ENCODE results near the gene CTNND2.

Gene CTNND2

GRCh38 chr5:11157132-11157531, 747.1 kb downstream of the CTNND2 start:
- Histone ChIP-seq H3K9me2 (replicated peaks; ENCODE audit: control insufficient read depth, low read length) (no peaks in the 10 kb centered on the region), H3K27ac (ENCODE audit: low read depth, low read length) (no peak overlapping the region), H3K4me3 (ENCODE audit: low read length) (no peak overlapping the region), H3K4me1 (ENCODE audit: control insufficient read depth, low read length) (no peaks in the 10 kb centered on the region), H3K27me3 (ENCODE audit: control insufficient read depth, low read length) (no peaks in the 10 kb centered on the region), H3K79me2 (ENCODE audit: control insufficient read depth, low read length) (no peaks in the 10 kb centered on the region), H3K36me3 (ENCODE audit: control insufficient read depth, low read length) (no peaks in the 10 kb centered on the region), H3K4me2 (ENCODE audit: low read length) (no peak overlapping the region), H3K9me3 (ENCODE audit: control insufficient read depth, insufficient read depth, low read length) (no peaks in the 10 kb centered on the region), H3F3A (ENCODE audit: control insufficient read depth, insufficient read depth) (no peaks in the 10 kb centered on the region), H4K20me1 (ENCODE audit: control insufficient read depth, insufficient read depth, low read depth, low read length) (no peaks in the 10 kb centered on the region)
- TF ChIP-seq CTCF (IDR thresholded peaks at IDR 0.05; ENCODE audit: low read depth, low read length, poor library complexity, severe bottlenecking) (no peak), EZH2phosphoT487 (IDR thresholded peaks at IDR 0.05; ENCODE audit: borderline replicate concordance, low read length) (no peak)

- Histone ChIP-seq H3K4me3 (ENCODE audit: low read length) (no peak overlapping the region), H3K9me2 (replicated peaks; ENCODE audit: control insufficient read depth, low read length) (no peaks in the 10 kb centered on the region), H3F3A (ENCODE audit: control insufficient read depth, insufficient read depth) (no peaks in the 10 kb centered on the region), H3K27me3 (ENCODE audit: control insufficient read depth, low read length) (no peaks in the 10 kb centered on the region), H4K20me1 (ENCODE audit: control insufficient read depth, insufficient read depth, low read depth, low read length) (no peaks in the 10 kb centered on the region), H3K27ac (ENCODE audit: low read depth, low read length) (no peak overlapping the region), H3K9me3 (ENCODE audit: control insufficient read depth, insufficient read depth, low read length) (no peaks in the 10 kb centered on the region), H3K4me1 (ENCODE audit: control insufficient read depth, low read length) (no peaks in the 10 kb centered on the region), H3K4me2 (ENCODE audit: low read length) (no peak overlapping the region), H3K36me3 (ENCODE audit: control insufficient read depth, low read length) (no peaks in the 10 kb centered on the region), H3K79me2 (ENCODE audit: control insufficient read depth, low read length) (no peaks in the 10 kb centered on the region)
- TF ChIP-seq EZH2phosphoT487 (IDR thresholded peaks at IDR 0.05; ENCODE audit: borderline replicate concordance, low read length) (no peak), CTCF (IDR thresholded peaks at IDR 0.05; ENCODE audit: low read depth, low read length, poor library complexity, severe bottlenecking) (no peak)
Observed at GRCh38 chr5:11153670-11154382, 750.4 kb downstream of the CTNND2 start.

- no peaks in the 10 kb centered on the region for H3K4me1 ChIP-seq (ENCODE audit: control insufficient read depth, low read length)
- H3K4me3 ChIP-seq (ENCODE audit: low read length), result no peak overlapping the region
- no peaks in the 10 kb centered on the region for H3K27me3 ChIP-seq (ENCODE audit: control insufficient read depth, low read length)
Observed at GRCh38 chr5:11152368-11152767, 751.9 kb downstream of the CTNND2 start.

More at GRCh38 chr5:11152368-11152767, 751.9 kb downstream of the CTNND2 start:
- Histone ChIP-seq H3K9me2 (replicated peaks; ENCODE audit: control insufficient read depth, low read length) (no peaks in the 10 kb centered on the region), H3K79me2 (ENCODE audit: control insufficient read depth, low read length) (no peaks in the 10 kb centered on the region), H3K4me2 (ENCODE audit: low read length) (no peak overlapping the region), H3K36me3 (ENCODE audit: control insufficient read depth, low read length) (no peaks in the 10 kb centered on the region), H3K9me3 (ENCODE audit: control insufficient read depth, insufficient read depth, low read length) (no peaks in the 10 kb centered on the region), H3K27ac (ENCODE audit: low read depth, low read length) (no peak overlapping the region), H3F3A (ENCODE audit: control insufficient read depth, insufficient read depth) (no peaks in the 10 kb centered on the region), H4K20me1 (ENCODE audit: control insufficient read depth, insufficient read depth, low read depth, low read length) (no peaks in the 10 kb centered on the region)
- TF ChIP-seq EZH2phosphoT487 (IDR thresholded peaks at IDR 0.05; ENCODE audit: borderline replicate concordance, low read length), result no peak
- no peak for TF ChIP-seq CTCF (IDR thresholded peaks at IDR 0.05; ENCODE audit: low read depth, low read length, poor library complexity, severe bottlenecking)

Measured in DOHH2 (cell line).